ENCODE data around the gene SDHB.

- TF ChIP-seq, protein P1, sequence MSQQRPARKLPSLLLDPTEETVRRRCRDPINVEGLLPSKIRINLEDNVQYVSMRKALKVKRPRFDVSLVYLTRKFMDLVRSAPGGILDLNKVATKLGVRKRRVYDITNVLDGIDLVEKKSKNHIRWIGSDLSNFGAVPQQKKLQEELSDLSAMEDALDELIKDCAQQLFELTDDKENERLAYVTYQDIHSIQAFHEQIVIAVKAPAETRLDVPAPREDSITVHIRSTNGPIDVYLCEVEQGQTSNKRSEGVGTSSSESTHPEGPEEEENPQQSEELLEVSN (IDR thresholded peaks at IDR 0.05) = no peak
- no peak for TF ChIP-seq CTCF (IDR thresholded peaks at IDR 0.05; ENCODE audit: control extremely low read depth in 1 of 3, insufficient read depth in 1 of 3, low read depth in 1 of 3, low read length in 3 of 3)
- no peak for TF ChIP-seq SIRT6 (IDR thresholded peaks at IDR 0.05; ENCODE audit: low read length)
- TF ChIP-seq, protein P2, sequence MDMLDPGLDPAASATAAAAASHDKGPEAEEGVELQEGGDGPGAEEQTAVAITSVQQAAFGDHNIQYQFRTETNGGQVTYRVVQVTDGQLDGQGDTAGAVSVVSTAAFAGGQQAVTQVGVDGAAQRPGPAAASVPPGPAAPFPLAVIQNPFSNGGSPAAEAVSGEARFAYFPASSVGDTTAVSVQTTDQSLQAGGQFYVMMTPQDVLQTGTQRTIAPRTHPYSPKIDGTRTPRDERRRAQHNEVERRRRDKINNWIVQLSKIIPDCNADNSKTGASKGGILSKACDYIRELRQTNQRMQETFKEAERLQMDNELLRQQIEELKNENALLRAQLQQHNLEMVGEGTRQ (IDR thresholded peaks at IDR 0.05; ENCODE audit: low read length) = no peak
- no peak for TF ChIP-seq MAX (IDR thresholded peaks at IDR 0.05)
- TF ChIP-seq POLR2A (IDR thresholded peaks at IDR 0.05; ENCODE audit: control extremely low read depth in 1 of 2, low read depth in 2 of 2, low read length in 2 of 2) = no peak; a peak in 1 of 3 replicates
- no peak for TF ChIP-seq SIN3A (conservative IDR thresholded peaks at IDR 0.05 in 1 of 2, IDR thresholded peaks at IDR 0.05 in 1 of 2; ENCODE audit: low read depth in 1 of 2, low read length in 2 of 2)
- no peak for TF ChIP-seq RAD21 (IDR thresholded peaks at IDR 0.05 in 1 of 2, conservative IDR thresholded peaks at IDR 0.05 in 1 of 2; ENCODE audit: low read depth in 2 of 2, low read length in 2 of 2)
- TF ChIP-seq SIX5 (IDR thresholded peaks at IDR 0.05; ENCODE audit: low read depth, low read length) = no peak
- TF ChIP-seq POLR2AphosphoS5 (IDR thresholded peaks at IDR 0.05; ENCODE audit: low read depth, low read length) = no peak
- TF ChIP-seq RXRA (IDR thresholded peaks at IDR 0.05; ENCODE audit: insufficient read depth, low read depth, low read length) = no peak
- TF ChIP-seq BCL11A (IDR thresholded peaks at IDR 0.05; ENCODE audit: low read depth in 2 of 2, low read length in 2 of 2) = no peak
- no peak for TF ChIP-seq TAF1 (IDR thresholded peaks at IDR 0.05; ENCODE audit: low read depth, low read length)
These were observed 80.6 kb downstream of the SDHB start for GRCh38 chr1:16973215-16973614.
